OCI-LY1 (cell line): ENCODE data around the gene SPOUT1.

Experiments used
- CTCF ChIP-seq: fragments of 200-600 bp; sonication (generic), shearing (Covaris generic); IDR thresholded peaks from 2 replicates; pipeline ENCODE4 v1.5.1; 2017; ENCODE audit warnings: mild to moderate bottlenecking, antibody characterized with exemption, low read length, moderate library complexity, mixed read lengths
- EZH2 ChIP-seq: fragments of 200-600 bp; sonication (generic), shearing (Covaris generic); IDR thresholded peaks from 2 replicates; pipeline ENCODE4 v1.8.0; 2017; ENCODE audit warnings: borderline replicate concordance, mixed run types, mild to moderate bottlenecking, antibody characterized with exemption, low read length, moderate library complexity, mixed read lengths

- TF ChIP-seq CTCF = no peak
- no peak for TF ChIP-seq EZH2
Measured at GRCh38 chr9:128861501-128861900, 31.9 kb upstream of the SPOUT1 start.
